NCI-H187 (cell line): ENCODE results near the gene ALPG.
"Not testable (repeated sequence)": the region's sequence is repeated elsewhere in the genome, so short reads cannot be mapped to it uniquely, and the experiment has no call there.

Experiments used
- DNase-seq, 2 experiments: peaks; one replicate each; lab custom pipeline; 2025; lab: John Stamatoyannopoulos, UW

ALPG gene

GRCh38 chr2:232440220-232441018, 33.8 kb downstream of the ALPG start:
- DNase-seq, result peak in 1 of 2 experiments; percentile 5

- DNase-seq, result no peak
These were observed 34.6 kb downstream of the ALPG start for GRCh38 chr2:232441147-232441651.

- not testable (repeated sequence) for DNase-seq
These were observed 35.3 kb downstream of the ALPG start for GRCh38 chr2:232441922-232442321.

GRCh38 chr2:232442431-232442830, 35.8 kb downstream of the ALPG start:
- not testable (repeated sequence) for DNase-seq

GRCh38 chr2:232443047-232443446, 36.4 kb downstream of the ALPG start:
- not testable (repeated sequence) for DNase-seq

GRCh38 chr2:232443669-232444408, 37.2 kb downstream of the ALPG start:
- DNase-seq, result not testable (repeated sequence)

- no peak for DNase-seq
These were observed 37.9 kb downstream of the ALPG start for GRCh38 chr2:232444409-232445148.

- not testable (repeated sequence) for DNase-seq
These were observed 38.7 kb downstream of the ALPG start for GRCh38 chr2:232445149-232445885.

- not testable (repeated sequence) for DNase-seq
These were observed 39.7 kb downstream of the ALPG start for GRCh38 chr2:232446266-232446777.

GRCh38 chr2:232447091-232447620, 40.5 kb downstream of the ALPG start:
- no peak for DNase-seq

GRCh38 chr2:232447638-232448303, 41.1 kb downstream of the ALPG start:
- DNase-seq, result no peak

- DNase-seq, result no peak
These were observed 41.7 kb downstream of the ALPG start for GRCh38 chr2:232448304-232448690.

GRCh38 chr2:232449964-232450363, 43.3 kb downstream of the ALPG start:
- no peak for DNase-seq

- DNase-seq, result not testable (repeated sequence)
These were observed 45.0 kb downstream of the ALPG start for GRCh38 chr2:232451645-232452044.

- DNase-seq, result no peak
These were observed 48.0 kb downstream of the ALPG start for GRCh38 chr2:232454630-232455029.

- DNase-seq, result no peak
These were observed 49.0 kb downstream of the ALPG start, which contains the start of gene ALPI for GRCh38 chr2:232455426-232456255. Gene ALPI, plus strand, starts transcription at chr2:232456153. Its CDS starts 47 bp downstream, at chr2:232456200.

- no peak for DNase-seq
These were observed 49.9 kb downstream of the ALPG start for GRCh38 chr2:232456296-232457120.
